GM18511 (cell line): ENCODE measurements around the gene TBC1D5.
"Not testable (repeated sequence)": the region's sequence is repeated elsewhere in the genome, so short reads cannot be mapped to it uniquely, and the experiment has no call there.

Experiments
- ATAC-seq: cut with Tn5 transposase; IDR thresholded peaks from one replicate; pipeline ENCODE4 v1.9.1; 2021; ENCODE audit warnings: mild to moderate bottlenecking, moderate library complexity; ENCODE audit not compliant: unreplicated experiment

The TBC1D5 gene

DNA sequence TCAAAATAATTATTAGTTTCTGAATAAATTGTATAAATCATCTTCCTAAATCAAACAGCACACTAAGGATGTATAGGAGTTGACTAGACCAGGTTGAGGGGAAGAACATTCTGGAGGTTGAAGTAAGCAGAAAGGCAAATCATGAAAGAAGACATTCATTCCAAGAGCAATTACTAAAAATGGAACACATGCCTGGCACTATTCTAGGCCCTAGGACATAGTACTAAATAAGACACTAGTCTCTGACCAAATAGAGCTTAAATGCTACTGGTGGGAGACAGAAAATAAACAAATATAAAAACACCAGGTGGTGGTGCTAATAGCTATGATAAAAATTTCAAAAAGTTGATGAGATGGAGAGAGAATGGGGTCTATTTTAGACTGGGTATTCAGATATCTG is 190.1 kb downstream of the TBC1D5 start:
- ATAC-seq = no peak

DNA sequence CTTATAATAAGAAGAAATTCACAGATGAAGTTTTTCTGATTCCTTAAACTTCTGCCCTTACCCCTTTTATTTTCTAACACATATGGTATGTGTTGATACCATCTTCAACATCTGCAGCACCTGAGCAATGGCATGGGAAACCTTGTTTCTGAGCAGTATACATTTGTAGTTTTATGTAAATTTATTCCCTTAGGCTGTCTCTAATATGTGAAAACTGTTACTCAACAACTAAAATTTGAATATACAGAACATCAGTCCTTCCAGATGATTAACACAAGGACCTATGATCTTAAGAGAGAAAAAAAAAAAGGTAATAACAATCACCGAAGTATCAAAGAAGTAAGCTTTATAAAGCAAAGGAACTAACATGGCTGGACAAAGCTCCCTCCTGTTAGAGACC is 190.5 kb downstream of the TBC1D5 start:
- ATAC-seq = no peak

DNA sequence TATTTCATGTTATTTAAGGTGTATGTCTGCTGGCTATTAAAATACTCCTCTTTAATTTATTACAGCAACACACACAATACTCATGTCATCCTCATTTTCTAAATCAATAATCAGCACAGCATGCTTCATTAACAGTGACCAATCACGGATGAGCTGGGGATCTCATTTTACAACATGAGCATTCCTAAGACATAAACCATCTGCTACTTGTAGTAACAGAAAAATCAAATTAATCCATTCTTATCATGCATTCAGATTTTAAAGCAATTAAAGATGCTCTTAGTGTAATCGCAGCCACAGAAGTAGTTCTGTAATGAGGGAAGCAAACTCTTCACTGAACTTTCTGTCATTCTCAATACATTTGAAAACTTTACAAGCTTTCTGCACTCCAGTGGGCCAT is 191.1 kb downstream of the TBC1D5 start:
- no peak for ATAC-seq

DNA sequence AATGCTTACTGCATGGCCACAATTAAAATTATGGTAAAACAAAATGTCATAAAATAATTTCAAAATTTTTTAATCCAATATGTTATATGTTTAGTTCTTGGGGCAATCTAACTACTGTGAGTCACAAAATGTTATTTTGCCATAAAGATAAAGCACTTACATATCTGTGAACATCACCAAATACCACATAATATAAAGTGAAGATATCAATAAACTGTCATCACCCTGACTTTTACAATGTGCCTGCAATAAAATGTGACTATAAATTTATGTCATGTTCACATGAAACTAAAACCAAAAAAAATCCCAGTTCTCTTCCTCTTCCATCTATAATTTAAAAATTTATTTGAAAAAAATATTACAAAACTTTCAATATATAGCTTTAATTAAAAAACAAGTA is 191.8 kb downstream of the TBC1D5 start:
- no peak for ATAC-seq

DNA sequence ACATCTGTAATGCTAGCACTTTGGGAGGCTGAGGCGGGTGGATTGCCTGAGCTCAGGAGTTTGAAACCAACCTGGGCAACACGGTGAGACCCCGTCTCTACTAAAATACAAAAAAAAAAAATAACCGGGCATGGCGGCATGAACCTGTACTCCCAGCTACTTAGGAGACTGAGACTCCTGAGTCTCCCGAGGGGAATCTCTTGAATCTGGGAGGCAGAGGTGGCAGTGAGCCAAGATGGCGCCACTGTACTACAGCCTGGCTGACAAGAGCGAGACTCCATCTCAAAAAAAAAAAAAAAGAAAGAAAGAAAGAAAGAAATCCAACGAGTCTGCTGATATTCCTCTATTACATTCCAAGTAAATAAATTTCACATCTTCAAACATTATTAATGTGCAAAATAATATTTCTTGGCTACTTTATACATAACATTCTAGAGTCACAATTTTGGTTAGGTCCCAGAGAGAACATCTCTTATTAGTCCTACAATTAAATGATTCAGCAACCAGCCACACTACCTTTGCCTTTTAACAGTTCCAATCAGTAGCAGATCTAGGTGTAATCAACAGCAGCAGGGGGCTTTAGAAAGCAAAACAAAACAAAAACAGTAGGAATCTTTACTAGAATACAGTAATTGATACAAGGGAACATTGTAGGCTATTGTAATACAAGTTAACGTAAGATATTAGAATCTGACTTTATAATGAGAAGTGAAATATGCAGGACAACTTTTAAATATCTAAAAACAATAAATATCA is 195.8 kb downstream of the TBC1D5 start:
- no peak for ATAC-seq

- no peak for ATAC-seq
These were observed 197.8 kb downstream of the TBC1D5 start for GRCh38 chr3:17544632-17545031.

- no peak for ATAC-seq
These were observed 199.8 kb downstream of the TBC1D5 start for GRCh38 chr3:17542591-17542990.

DNA sequence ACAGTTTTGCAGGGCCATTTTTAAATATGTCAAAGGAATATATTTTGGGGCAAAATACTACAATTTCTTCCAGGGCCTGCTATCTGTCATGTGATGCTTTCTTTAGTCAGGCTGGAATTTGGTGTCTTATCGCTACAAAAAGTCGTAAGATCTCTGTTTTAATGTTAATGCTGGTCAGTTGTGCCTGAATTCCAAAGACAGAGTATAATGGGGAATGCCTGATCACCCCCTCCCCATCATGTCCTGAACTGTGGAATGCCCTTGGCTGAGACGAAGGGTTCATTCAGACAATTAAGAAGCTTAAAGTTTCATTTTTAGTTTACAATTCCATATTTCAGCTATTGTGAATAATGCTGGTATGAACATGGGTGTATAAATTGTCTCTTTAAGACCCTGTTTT is 203.0 kb downstream of the TBC1D5 start:
- ATAC-seq = no peak

DNA sequence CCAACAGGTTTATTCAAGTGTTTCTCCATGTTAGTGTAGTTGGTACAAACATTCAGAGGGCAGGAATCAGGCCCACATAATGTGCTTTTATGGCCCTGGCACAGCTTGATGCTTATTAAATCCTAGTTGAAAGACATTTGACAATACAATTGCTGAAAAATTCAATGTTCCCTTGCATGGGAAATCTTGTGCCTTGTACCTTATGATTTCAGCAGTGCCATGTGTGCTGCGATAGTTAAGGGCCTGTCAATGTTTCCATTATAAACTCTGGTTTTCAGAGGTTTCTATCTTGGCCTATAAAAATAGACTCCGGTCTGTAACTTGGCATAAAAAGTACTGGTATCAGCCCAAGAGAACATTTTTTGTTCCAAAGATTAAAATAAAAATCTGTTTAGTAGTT is 207.2 kb downstream of the TBC1D5 start:
- ATAC-seq = no peak

DNA sequence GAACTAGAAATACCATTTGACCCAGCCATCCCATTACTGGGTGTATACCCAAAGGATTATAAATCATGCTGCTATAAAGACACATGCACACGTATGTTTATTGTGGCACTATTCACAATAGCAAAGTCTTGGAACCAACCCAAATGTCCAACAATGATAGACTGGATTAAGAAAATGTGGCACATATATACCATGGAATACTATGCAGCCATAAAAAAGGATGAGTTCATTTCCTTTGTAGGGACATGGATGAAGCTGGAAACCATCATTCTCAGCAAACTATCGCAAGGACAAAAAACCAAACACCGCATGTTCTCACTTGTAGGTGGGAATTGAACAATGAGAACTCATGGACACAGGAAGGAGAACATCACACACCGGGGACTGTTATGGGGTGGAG is 210.0 kb downstream of the TBC1D5 start:
- not testable (repeated sequence) for ATAC-seq

DNA sequence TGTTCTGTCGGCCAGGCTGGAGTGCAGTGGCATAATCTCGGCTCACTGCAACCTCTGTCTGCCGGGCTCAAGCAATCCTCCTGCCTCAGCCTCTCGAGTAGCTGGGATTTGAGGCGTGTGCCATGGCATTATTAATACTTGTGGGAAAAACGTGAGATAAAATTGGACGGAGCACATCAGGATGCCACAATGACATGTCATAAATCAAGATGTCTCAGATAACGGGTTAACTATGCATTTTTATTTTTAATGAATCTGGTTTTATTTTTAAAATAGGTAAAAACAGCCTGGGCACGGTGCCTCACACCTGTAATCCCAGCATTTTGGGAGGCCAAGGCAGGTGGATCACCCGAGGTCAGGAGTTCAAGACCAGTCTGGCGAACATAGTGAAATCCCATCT is 212.8 kb downstream of the TBC1D5 start:
- ATAC-seq = no peak

GRCh38 chr3:17518189-17519059 is 224.0 kb downstream of the TBC1D5 start:
- no peak for ATAC-seq

DNA sequence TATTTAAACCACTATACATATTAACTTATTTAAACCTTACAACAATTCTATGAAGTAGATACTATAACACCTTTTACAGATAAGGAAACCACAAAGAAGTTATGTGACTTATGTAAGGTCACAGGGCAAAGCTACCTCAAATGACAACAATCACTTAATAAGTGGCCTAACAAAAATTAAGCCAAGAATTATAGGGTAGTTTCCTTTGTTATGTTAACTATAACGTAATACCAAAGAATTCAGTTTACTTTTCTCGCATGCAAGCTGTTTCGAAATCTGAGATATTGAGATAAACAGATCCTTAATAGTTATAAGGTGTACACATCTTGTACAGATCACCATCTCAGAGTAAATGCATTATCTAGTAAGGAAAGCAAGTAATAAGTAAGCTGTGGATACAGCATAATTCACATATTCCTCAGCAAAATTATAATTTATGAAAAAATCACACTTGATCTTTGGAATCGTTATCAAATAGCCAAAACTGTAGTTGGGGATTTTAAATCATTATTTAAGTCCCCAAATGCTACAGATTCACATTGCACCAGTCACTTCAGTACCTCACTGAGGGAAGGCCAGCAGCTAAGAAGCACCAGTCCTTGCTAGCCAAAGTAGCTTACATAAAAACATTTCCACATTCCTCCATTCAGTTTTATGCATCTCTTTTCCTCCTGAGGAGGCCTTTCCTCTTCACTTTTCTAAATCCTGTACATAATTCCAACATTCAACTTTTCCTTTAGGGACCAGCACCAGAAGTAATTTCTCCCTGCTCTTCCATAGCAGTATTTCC is 226.8 kb downstream of the TBC1D5 start:
- ATAC-seq = no peak

DNA sequence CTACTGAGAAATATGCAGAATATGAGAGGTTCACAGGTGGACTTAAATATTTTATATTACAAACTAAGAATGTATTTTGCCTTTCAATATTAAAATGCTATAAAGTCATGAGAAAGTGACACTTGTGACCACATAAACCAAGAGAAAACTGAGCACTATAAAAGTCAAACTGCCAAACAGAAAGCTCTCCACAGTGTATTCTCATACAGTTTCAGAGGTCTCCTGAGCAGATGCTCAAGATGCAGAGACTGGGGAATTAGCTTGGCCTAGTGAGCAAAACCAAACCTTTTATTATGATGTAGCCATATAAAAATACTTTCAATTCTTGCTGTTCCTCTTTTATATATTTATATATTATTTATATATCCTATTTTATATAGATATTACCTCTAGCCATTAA is 227.8 kb downstream of the TBC1D5 start:
- ATAC-seq = peak; percentile 79

GRCh38 chr3:17510265-17510664 is 232.2 kb downstream of the TBC1D5 start:
- no peak for ATAC-seq

- no peak for ATAC-seq
These were observed 234.2 kb downstream of the TBC1D5 start for GRCh38 chr3:17508180-17508752.

DNA sequence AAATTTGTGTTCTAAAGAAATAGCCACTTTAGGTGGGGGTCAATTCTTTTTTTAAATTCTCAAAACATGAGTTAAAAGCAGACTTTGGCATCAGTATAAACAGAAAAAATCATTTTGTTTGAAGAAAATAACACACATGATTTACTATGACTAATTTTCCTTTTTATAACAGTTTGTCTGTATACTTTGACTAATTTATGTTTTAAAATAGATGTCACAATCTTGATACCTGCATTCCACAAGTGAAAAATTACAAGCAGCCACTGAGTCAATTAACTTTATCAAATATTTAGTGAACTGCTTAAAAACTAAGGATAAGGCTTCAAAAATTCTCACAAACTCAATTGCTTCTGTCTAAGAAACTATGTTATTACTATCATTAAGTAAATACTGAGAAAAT is 235.0 kb downstream of the TBC1D5 start:
- ATAC-seq = no peak

DNA sequence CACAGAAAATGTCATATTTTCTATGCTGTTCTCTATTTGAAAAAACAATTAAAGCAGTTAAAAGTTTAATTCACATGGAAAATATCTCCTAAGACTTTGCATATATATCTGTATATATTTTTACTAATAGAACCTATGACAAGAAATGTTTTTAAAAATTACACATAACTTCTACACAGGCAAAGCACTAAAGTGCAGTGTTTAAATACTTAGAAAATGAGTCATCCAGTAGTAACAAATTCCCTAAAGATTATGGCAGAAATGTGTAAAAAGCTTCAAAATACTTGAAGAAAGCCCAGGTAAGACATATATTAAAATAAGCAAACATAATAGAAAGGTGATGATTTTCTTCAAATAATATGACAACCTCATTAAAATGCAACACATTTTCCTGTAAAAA is 236.6 kb downstream of the TBC1D5 start:
- no peak for ATAC-seq

DNA sequence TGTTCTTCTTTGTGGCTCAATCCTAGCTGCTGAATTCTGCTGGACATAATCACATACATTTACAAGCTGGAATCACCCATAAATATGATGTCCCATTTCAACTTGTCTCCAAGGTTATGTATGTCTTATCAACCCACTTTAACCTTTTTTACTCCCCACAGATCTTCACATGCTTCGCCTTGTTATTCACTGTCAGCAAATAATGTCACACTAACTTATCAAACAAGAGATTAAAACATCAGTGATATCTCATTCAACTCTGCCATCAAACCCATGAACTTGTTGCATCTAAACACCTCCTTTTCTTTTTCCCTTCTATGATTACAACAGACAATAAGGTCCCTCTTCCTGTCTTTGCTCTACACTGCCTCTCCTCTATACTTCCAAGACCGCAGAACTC is 240.7 kb downstream of the TBC1D5 start:
- no peak for ATAC-seq

DNA sequence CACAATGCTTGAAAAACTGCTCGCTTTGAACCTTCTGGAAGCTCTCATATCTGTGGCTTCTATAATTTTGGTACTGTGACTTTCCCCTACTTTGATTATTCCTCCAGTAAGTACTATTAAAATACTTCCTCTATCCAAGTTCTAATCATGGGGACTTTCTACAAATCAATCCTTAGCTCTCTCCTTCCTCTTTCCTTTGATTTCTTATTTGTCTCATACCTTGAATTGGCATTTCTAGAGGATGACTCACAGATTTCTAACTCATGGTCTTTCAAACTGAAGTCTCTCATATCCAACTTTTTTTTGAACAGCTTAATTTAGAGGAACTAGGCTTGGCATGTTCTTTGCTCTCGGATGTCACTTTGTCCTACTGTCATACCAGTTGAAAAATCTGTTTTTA is 241.8 kb downstream of the TBC1D5 start:
- ATAC-seq = no peak

DNA sequence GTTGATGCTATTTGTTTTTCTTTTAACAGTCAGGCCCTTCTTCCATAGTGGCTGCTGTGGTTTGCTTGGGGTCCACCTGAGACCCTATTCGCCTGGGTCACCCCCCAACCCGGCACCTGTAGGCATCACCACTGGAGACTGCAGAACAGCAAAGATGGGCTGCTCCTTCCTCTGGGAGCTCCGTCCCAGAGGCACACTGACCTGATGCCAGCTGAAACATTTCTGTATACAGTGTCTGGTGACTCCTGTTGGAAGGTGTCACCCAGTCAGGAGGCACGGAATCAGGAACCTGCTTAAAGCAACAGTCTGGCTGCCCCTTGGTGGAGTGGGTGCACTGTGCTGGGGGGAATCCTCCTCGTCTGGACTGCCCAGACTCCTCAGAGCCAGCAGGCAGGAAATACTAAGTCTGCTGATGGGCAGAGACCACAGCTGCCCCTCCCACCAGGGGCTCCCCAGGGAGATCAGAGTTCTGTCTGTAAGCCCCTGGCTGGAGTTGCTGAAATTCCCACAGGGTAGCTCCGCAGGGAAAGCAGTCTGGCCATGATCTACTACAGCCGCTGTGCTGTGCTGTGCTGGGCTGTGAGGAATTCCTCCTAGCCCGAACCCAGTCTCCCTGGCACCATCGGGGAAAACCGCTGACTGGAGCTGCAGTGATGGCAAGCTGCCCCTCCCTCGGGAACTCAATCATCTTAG is 248.2 kb downstream of the TBC1D5 start:
- ATAC-seq = no peak
